Nephron (organoid): Measurements from ENCODE around the gene DCPS.
A peak's percentile ranks its signal among the peaks of the same experiment; 100 is the strongest.
"Not testable (repeated sequence)": the region's sequence is repeated elsewhere in the genome, so short reads cannot be mapped to it uniquely, and the experiment has no call there.

Experiments used
- H3K27ac Mint-ChIP-seq, 3 experiments: 2 replicates each; pipeline ENCODE4 v1.8.0; 2020; ENCODE audit warnings: mixed read lengths in 3 of 3, mild to moderate bottlenecking in 2 of 3, moderate library complexity in 1 of 3
- H3K27me3 Mint-ChIP-seq: 2 replicates; pipeline ENCODE4 v1.8.0; 2021; ENCODE audit warnings: low read depth, mild to moderate bottlenecking, moderate library complexity, mixed read lengths
- H3K36me3 Mint-ChIP-seq: 2 replicates; pipeline ENCODE4 v1.8.0; 2020; ENCODE audit warnings: low read depth, mixed read lengths
- H3K4me1 Mint-ChIP-seq: 2 replicates; pipeline ENCODE4 v1.8.0; 2020; ENCODE audit warnings: mixed read lengths
- H3K4me3 Mint-ChIP-seq, 3 experiments: 2 replicates each; pipeline ENCODE4 v1.8.0; 2020; ENCODE audit warnings: mild to moderate bottlenecking in 3 of 3, mixed read lengths in 3 of 3, moderate library complexity in 2 of 3
- H3K9me3 Mint-ChIP-seq: 2 replicates; pipeline ENCODE4 v1.8.0; 2020; ENCODE audit warnings: mixed read lengths
- TF ChIP-seq, protein P1 (sequence below), 3 experiments: fragments of 200-600 bp; sonication (generic); IDR thresholded peaks; one replicate each; pipeline ENCODE4 v1.5.0; 2021; ENCODE audit warnings: antibody characterized with exemption in 3 of 3; ENCODE audit not compliant: unreplicated experiment in 3 of 3

Gene DCPS

DNA sequence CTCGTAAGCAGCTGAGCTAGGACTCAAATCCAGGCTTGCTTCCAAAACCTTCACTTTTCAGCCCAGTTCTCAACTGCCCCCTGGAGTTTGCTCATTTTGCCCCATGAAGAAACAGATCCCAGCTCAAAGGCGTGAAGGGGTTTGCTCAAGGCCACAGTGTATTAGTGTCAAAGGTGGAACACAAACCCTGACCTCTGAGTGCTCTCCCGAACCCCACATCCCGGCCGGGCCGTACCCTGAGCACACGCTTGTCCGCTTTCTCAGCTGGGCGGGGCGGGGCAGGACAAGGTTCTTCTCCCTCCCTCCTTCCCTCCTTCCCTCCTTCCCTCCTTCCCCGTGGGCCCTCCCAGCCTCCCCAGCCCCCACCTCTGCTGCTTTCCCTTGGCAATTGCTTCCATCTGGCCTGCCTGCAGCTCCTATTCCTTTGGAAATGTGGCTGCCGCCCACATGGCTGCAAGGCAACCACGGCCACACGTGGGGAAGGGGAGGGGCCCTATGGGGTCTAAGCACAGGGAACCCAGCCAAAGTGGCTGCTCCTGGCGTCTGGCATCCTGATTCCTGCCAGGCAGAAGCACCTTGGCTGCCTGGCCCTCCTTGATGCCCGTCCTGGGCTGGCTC, 55.7 kb downstream of the DCPS start:
- Mint-ChIP-seq H3K9me3 (no peaks in the 10 kb centered on the region), H3K27me3 (no peaks in the 10 kb centered on the region), H3K4me1 (peaks cover 62% of the 10 kb centered on the region)

GRCh38 chr11:126360049-126360446, 56.2 kb downstream of the DCPS start:
- TF ChIP-seq, protein P1, sequence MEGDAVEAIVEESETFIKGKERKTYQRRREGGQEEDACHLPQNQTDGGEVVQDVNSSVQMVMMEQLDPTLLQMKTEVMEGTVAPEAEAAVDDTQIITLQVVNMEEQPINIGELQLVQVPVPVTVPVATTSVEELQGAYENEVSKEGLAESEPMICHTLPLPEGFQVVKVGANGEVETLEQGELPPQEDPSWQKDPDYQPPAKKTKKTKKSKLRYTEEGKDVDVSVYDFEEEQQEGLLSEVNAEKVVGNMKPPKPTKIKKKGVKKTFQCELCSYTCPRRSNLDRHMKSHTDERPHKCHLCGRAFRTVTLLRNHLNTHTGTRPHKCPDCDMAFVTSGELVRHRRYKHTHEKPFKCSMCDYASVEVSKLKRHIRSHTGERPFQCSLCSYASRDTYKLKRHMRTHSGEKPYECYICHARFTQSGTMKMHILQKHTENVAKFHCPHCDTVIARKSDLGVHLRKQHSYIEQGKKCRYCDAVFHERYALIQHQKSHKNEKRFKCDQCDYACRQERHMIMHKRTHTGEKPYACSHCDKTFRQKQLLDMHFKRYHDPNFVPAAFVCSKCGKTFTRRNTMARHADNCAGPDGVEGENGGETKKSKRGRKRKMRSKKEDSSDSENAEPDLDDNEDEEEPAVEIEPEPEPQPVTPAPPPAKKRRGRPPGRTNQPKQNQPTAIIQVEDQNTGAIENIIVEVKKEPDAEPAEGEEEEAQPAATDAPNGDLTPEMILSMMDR (IDR thresholded peaks at IDR 0.05; ENCODE audit: unreplicated experiment in 3 of 3), result no peak

More for the DNA sequence above, 55.7 kb downstream of the DCPS start:
- peak overlapping the region in 2 of 3 experiments; percentile 40 to 69 for H3K4me3 Mint-ChIP-seq
- TF ChIP-seq, protein P1 (IDR thresholded peaks at IDR 0.05; ENCODE audit: unreplicated experiment in 3 of 3), result no peak
- H3K36me3 Mint-ChIP-seq, result no peaks in the 10 kb centered on the region
- peak overlapping the region in 2 of 3 experiments; percentile 73 to 76 for H3K27ac Mint-ChIP-seq

GRCh38 chr11:126361400-126361799, 57.5 kb downstream of the DCPS start:
- H3K9me3 Mint-ChIP-seq, result no peaks in the 10 kb centered on the region

More at GRCh38 chr11:126360049-126360446, 56.2 kb downstream of the DCPS start:
- H3K27ac Mint-ChIP-seq, result peak overlapping the region in 2 of 3 experiments; percentile 73 to 76
- no peaks in the 10 kb centered on the region for H3K27me3 Mint-ChIP-seq
- H3K4me1 Mint-ChIP-seq, result peaks cover 58% of the 10 kb centered on the region
- H3K4me3 Mint-ChIP-seq, result peak overlapping the region in 1 of 3 experiments; percentile 69
- no peaks in the 10 kb centered on the region for H3K9me3 Mint-ChIP-seq
- H3K36me3 Mint-ChIP-seq, result no peaks in the 10 kb centered on the region

DNA sequence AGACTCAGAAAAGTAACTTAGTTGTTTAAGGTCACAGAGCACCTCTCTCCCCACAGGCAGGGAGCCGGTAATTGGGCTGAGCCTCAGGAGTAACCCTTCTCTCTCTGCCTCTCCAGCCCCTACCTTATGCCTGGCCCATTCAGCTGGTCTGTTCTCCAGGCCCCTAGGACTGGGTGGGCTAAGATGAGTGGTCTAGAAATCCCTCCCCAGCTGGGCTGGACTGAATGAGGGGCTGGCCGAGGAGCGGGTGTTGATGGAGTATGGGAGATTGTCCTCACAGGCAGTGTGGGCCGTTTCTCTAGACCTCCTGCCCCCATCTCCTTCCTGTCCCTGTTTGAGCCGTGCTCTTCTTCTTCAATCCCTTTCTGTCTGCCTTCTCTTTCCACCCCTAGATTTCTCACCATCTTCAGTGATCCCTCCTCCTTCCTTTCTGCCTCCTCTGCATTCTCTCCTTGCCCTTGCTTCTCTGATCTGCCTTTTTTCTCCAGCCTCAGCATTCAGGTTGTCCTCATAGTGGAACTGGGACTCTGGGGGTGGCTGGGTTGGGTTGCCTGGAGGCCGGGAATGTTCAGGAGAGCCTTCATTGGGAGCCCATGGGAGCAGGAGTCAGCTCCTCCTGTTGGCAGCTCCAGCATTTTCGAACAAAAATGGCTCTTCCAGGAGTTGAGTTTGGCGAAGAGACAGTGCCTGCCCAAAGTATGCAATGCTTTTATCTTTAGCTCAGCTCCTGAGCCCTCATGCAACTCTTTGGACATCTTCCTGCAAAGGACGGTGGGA, 59.2 kb downstream of the DCPS start:
- no peaks in the 10 kb centered on the region for H3K36me3 Mint-ChIP-seq
- no peaks in the 10 kb centered on the region for H3K27me3 Mint-ChIP-seq
- TF ChIP-seq, protein P1 (IDR thresholded peaks at IDR 0.05; ENCODE audit: unreplicated experiment in 3 of 3), result no peak
- H3K27ac Mint-ChIP-seq, result peak overlapping the region; percentile 51 to 81 (median 54)
- H3K4me3 Mint-ChIP-seq, result peak overlapping the region in 2 of 3 experiments; percentile 3 to 9
- no peaks in the 10 kb centered on the region for H3K9me3 Mint-ChIP-seq
- peaks cover 60% of the 10 kb centered on the region for H3K4me1 Mint-ChIP-seq

More at GRCh38 chr11:126361400-126361799, 57.5 kb downstream of the DCPS start:
- no peaks in the 10 kb centered on the region for H3K36me3 Mint-ChIP-seq
- H3K27me3 Mint-ChIP-seq, result no peaks in the 10 kb centered on the region
- peak overlapping the region in 1 of 3 experiments; percentile 73 for H3K27ac Mint-ChIP-seq
- H3K4me3 Mint-ChIP-seq, result peak overlapping the region in 1 of 3 experiments; percentile 50
- TF ChIP-seq, protein P1 (IDR thresholded peaks at IDR 0.05; ENCODE audit: unreplicated experiment in 3 of 3), result no peak
- H3K4me1 Mint-ChIP-seq, result peaks cover 64% of the 10 kb centered on the region

DNA sequence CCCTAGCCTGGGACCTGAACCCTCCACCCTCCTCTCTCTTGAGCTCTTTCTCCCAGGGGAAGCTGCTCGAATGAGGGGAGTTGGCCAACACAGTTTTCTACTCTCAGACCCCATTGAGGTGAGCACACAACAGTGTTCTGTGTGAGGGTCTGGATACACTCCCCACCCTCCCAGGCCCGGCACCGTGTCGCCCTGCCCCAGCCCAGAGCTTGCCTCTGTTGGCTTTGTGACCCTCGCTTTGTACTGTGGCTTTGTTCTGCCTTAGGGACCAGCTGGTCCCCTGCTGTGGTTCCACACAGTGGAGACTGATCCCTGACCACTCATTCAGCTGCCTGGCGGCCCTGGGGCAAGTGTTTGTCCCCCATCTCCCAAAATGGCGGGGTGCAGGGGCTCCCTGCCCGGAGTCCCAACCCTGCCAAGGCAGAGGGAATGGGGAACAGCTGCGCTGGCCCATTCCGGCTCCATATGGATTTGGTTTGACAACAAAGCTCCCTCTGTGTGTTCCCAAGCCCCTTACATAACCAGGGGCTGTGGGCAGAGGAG, 59.9 kb downstream of the DCPS start:
- H3K9me3 Mint-ChIP-seq, result no peaks in the 10 kb centered on the region
- peaks cover 53% of the 10 kb centered on the region for H3K4me1 Mint-ChIP-seq
- H3K36me3 Mint-ChIP-seq, result no peaks in the 10 kb centered on the region
- H3K27me3 Mint-ChIP-seq, result no peaks in the 10 kb centered on the region
- TF ChIP-seq, protein P1 (IDR thresholded peaks at IDR 0.05; ENCODE audit: unreplicated experiment in 3 of 3), result no peak
- H3K27ac Mint-ChIP-seq, result peak overlapping the region in 2 of 3 experiments; percentile 51 to 81
- H3K4me3 Mint-ChIP-seq, result no peak overlapping the region

DNA sequence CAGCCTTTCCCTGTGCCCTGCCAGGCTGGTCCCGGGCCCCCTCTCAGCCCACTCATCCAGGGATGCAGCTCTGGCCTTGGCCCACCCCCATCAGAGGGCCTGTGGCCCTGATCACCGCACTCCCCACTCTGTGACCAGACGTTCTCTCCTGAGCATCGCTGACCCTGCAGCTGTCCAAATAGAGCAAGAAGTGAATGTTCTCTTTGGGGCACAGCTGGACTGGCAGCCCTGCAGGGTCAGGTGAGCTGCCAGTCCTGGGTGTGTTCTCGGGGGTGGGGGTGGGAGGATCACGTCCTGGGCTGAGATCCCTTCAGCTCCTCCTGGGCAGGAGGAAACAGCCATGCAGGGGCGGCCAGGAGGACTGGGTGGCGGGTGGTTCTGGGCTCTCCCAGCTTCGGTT, 60.9 kb downstream of the DCPS start:
- not testable (repeated sequence) for H3K27me3 Mint-ChIP-seq, H3K36me3 Mint-ChIP-seq, H3K9me3 Mint-ChIP-seq, H3K27ac Mint-ChIP-seq, H3K4me3 Mint-ChIP-seq
- peaks cover 44% of the 10 kb centered on the region for H3K4me1 Mint-ChIP-seq

- not testable (repeated sequence) for H3K27me3 Mint-ChIP-seq, H3K4me3 Mint-ChIP-seq, H3K9me3 Mint-ChIP-seq, H3K36me3 Mint-ChIP-seq
- H3K4me1 Mint-ChIP-seq, result peaks cover 46% of the 10 kb centered on the region
- peak overlapping the region in 1 of 3 experiments; percentile 89 for H3K27ac Mint-ChIP-seq
Measured at GRCh38 chr11:126365508-126365907, 61.6 kb downstream of the DCPS start.
